HG03280 (cell line): ENCODE results near the gene ERVFRD-1.
"Not testable (repeated sequence)": the region's sequence is repeated elsewhere in the genome, so short reads cannot be mapped to it uniquely, and the experiment has no call there.

Source experiments
- ATAC-seq: cut with Tn5 transposase; IDR thresholded peaks from one replicate; pipeline ENCODE4 v1.9.1; 2021; ENCODE audit warnings: mild to moderate bottlenecking, moderate library complexity; ENCODE audit not compliant: unreplicated experiment

Gene ERVFRD-1

DNA sequence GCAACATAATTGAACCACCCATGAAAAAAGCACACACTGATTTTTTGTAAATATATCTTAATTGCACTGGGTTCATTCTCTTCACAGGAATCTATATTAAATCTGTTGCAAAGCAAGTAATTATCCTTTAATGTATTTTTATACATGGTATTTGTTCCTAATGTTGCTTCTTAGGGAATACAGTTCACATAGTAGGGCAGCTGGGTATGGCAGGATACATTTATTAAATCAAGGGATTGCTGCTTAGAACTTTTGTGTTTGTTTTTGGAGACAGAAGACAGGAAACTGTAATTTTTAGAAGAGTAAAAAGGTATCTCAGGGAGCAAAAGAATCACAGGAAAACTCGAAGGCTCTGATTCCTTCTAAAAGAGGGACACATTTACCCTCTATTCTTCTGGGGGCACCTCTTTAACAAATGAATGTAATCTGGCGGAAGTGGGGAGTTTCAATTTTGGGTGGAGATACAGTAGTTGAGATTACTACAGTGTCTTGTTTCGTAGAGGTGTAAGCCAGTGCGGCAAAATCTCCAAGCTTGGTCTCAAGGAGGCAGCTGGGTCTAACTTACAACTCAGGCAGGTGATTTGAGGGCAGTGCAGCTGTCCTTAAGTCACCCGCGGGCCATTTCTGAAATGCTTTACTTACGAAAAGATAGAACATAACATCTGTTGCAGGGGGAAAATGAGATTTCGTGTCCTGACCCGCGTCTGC is 18.7 kb downstream of the ERVFRD-1 start:
- ATAC-seq: peak; percentile 39

GRCh38 chr6:11091141-11091540 is 20.4 kb downstream of the ERVFRD-1 start:
- not testable (repeated sequence) for ATAC-seq

GRCh38 chr6:11089695-11090094 is 21.8 kb downstream of the ERVFRD-1 start:
- ATAC-seq: no peak

DNA sequence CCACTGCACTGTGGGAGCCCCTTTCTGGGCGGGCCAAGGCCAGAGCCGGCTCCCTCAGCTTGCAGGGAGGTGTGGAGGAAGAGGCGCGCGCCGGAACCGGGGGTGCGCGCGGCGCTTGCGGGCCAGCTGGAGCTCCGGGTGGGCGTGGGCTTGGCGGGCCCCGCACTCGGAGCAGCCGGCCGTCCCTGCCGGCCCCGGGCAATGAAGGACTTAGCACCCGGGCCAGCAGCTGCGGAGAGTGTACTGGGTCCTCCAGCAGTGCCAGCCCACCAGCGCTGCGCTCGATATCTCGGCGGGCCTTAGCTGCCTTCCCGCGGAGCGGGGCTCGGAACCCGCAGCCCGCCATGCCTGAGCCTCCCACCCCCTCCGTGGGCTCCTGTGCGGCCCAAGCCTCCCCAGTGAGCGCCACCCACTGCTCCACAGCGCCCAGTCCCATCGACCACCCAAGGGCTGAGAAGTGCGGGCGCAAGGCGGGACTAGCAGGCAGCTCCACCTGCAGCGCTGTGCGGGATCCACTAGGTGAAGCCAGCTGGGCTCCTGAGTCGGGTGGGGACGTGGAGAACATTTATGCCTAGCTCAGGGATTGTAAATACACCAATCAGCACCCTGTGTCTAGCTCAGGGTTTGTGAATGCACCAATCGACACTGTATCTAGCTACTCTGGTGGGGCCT is 24.2 kb downstream of the ERVFRD-1 start:
- ATAC-seq: not testable (repeated sequence)

DNA sequence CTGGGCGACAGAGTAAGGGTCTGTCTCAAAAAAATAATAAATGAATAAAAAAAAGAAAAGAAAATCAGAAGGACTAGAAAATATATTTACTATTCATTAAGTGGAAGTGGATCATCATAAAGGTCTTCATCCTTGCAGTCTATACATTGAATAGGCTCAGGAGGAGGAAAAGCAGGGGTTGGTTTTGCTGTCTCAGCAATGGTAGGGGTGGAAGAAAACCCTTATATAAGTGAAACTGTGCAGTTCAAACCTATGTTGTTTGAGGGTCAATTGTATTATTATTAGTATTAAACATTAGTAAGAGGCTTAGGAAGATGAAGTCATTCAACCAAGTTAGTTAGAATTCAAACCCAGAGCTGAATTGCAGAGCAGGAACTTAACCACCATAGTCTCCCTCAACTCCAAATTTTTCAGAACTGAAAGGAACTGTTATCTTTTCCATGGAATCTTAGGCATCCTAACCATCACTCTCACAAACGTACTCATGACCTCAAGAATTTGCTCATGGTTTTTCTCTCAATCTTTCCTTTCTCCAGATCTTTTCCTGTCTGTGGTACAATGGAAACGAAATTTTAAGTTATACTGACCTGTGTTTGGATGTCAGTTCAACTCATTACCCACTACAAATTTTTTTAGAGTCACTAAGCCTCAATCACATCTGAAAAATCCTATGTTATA is 25.6 kb downstream of the ERVFRD-1 start:
- no peak for ATAC-seq

DNA sequence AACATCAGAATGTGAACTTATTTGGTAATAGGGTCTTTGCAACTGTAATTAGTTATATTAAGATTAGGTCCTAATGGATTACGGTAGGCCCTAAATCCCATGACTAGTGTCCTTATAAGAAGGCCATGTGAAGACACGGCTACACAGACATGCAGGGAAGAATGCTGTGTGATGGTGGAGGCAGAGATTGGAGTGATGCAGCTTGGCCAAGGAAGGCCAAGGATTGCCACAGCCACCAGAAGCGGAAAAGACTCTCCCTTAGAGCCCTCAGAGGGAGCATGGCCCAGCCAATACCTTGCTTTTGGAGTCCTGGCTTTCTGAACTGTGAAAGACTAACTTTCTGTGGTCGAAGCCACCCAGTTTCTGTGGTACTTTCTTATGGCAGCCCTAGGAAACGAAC is 27.6 kb downstream of the ERVFRD-1 start:
- ATAC-seq: no peak

GRCh38 chr6:11083491-11083890 is 28.0 kb downstream of the ERVFRD-1 start:
- ATAC-seq: no peak

- no peak for ATAC-seq
Observed at GRCh38 chr6:11080296-11080695, 31.2 kb downstream of the ERVFRD-1 start.

- ATAC-seq: no peak
Observed at GRCh38 chr6:11078266-11078665, 33.3 kb downstream of the ERVFRD-1 start.

- no peak for ATAC-seq
Observed at GRCh38 chr6:11076540-11076939, 35.0 kb downstream of the ERVFRD-1 start.

DNA sequence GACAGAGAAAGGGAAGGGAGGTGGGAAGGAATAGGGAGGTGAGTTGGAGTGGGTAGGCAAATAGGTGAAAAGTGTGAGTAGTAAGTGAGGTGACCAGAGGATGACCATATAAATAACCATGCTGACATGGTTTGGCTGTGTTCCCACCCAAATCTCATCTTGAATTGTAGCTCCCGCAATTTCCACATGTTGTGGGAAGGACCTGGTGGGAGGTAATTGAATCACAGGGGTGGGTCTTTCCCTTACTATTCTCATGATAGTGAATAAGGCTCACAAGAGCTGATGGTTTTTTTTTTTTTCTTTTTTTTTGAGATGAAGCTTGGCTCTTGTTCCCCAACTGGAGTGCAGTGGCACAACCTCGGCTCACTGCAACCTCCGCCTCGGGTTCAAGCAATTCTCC is 39.4 kb downstream of the ERVFRD-1 start:
- ATAC-seq: no peak

GRCh38 chr6:11069760-11070159 is 41.8 kb downstream of the ERVFRD-1 start:
- no peak for ATAC-seq

DNA sequence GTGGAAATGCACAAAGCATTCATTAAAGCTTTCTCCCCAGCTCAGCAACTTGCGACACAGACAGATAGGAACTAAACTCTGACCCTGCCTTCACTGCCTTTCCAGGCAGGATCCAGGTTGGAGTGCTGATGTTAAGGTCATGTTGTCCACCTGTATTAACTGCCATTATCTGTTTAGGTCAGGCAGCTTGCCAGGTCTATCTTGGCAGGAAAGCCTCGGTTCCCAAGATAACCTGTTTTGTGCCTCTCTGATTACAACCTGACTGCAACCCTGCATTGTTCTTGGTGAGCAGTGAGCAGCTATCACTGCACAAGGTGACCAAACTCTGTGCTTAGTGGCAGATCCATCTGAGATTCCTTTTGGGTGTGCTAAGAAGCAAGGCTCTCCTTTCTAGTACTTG is 44.2 kb downstream of the ERVFRD-1 start:
- ATAC-seq: no peak

DNA sequence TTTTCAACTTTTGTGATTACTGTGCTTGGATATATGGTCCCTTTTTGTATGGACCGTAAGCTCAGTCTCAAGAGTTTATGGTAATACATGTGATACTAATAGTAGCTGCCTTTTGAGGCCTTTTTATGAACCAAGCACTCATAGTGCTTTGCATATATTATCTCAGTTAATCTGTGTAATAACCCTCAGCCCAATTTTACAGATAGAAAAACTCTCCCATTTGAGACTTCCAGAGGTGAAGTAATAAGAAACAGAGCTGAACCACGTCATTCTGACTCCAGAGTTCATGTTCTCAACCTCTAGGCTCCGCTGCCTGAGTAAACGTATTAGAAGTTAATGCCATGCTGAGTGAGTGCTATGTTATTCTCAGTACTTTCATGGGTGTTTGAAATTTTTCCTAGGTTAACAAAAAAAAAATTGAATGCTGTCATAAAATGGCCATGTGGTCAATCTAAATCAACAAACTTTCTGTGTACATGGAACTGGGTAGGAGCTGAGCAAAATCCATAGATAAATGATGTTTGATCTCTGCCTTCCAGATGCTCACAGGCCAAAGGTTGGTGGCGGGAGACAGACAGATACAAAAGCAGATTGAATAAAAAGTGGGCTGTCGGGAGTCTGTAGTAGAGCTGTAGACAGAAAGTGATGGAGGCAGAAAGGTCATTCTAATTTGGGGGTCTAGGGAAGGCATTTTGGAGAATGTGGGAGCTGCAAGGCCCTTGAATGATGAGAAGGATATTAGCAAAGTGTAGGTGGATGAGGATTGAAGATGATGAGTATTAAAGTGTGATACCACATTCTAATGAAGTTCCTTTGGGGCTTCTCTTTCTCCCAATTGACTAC is 44.8 kb downstream of the ERVFRD-1 start:
- no peak for ATAC-seq

DNA sequence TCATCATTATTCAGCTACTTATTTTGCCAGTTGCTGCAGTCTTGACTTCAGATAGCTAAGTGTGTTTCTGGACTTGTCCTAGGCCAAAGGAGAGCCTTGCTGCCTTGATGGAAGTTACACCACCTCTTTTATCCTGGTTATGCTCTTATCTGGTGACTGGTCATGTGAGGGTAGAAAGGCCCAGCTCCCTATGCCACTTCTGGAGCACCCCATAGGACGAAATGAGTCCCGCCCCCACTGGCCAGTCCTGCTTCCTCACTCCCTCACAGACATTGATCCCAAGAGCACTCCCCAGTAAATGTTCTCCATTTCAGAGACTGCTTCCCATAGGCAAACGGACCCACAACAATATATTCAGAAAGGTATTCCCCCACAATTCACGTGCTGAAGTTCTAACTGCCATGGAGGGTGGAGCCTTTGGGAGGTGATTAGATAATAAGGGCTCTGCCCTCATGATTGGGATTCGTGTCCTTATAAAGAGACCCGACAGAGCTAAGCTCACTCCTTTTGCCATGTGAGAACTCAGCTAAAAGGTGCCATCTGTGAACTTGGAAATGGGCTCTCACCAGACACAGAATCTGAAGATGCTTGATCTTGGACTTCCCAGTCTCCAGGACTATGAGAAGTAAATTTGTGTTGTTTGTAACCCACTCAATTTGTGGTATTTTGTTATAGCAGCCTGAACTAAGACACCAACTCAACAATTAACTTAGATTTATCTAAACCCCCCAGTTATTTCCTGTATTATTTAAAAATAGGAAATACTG is 45.9 kb downstream of the ERVFRD-1 start:
- no peak for ATAC-seq

GRCh38 chr6:11064836-11065235 is 46.7 kb downstream of the ERVFRD-1 start:
- no peak for ATAC-seq

GRCh38 chr6:11062715-11063114 is 48.8 kb downstream of the ERVFRD-1 start:
- ATAC-seq: no peak

- no peak for ATAC-seq
Observed at GRCh38 chr6:11062083-11062482, 49.4 kb downstream of the ERVFRD-1 start.

- no peak for ATAC-seq
Observed at GRCh38 chr6:11058406-11058805, 53.1 kb downstream of the ERVFRD-1 start.

- no peak for ATAC-seq
Observed at GRCh38 chr6:11056871-11057270, 54.7 kb downstream of the ERVFRD-1 start.
